ENCODE data around the gene CFAP119. TPM values are rescaled to one million over a fixed set of nuclear protein-coding genes. Genes with fewer than 3 reads are reported as not detected.

Gene CFAP119
- total and polyA plus RNA-seq, 4 donors, result 0.33 to 2.7 (median 1.2) TPM

- Histone ChIP-seq H3K27ac (ENCODE audit: low read depth in 1 of 2, low read length in 2 of 2) (peak overlapping the region; percentile 68 to 76), H3K4me1 (ENCODE audit: control insufficient read depth in 4 of 4, insufficient read depth in 4 of 4, low read length in 3 of 4) (peaks cover 0 to 26% (median 16%) of the 10 kb centered on the region in 4 donors), H3K9ac (ENCODE audit: low read depth in 1 of 2, low read length in 2 of 2) (peak overlapping the region in 1 of 2 donors; percentile 59), H3K9me3 (ENCODE audit: control insufficient read depth in 4 of 4, low read length in 3 of 4) (no peaks in the 10 kb centered on the region), H3K4me3 (ENCODE audit: low read depth in 1 of 3, low read length in 3 of 3) (no peak overlapping the region), H3K27me3 (ENCODE audit: control insufficient read depth in 4 of 4, insufficient read depth in 4 of 4, low read length in 3 of 4) (no peaks in the 10 kb centered on the region), H3K36me3 (ENCODE audit: control insufficient read depth in 4 of 4, insufficient read depth in 3 of 4, low read depth in 1 of 4, low read length in 3 of 4) (peaks cover 2 to 6% (median 5%) of the 10 kb centered on the region in 4 donors)
- WGBS, result 36% methylated on average over 3 of the region's 3 CpGs
- no peak for DNase-seq (ENCODE audit: low spot score)
- TF ChIP-seq SP1 (IDR thresholded peaks at IDR 0.05) (no peak), HNF4A (conservative IDR thresholded peaks at IDR 0.05) (peak in 1 of 2 donors; percentile 6)
Measured at GRCh38 chr16:30747331-30747730, 14.5 kb downstream of the CFAP119 start.

GRCh38 chr16:30746638-30747175 lies 15.2 kb downstream of the CFAP119 start:
- no peaks in the 10 kb centered on the region for H3K27me3 ChIP-seq (ENCODE audit: control insufficient read depth in 4 of 4, insufficient read depth in 4 of 4, low read length in 3 of 4)
- H3K4me3 ChIP-seq (ENCODE audit: low read depth in 1 of 3, low read length in 3 of 3), result no peak overlapping the region
- TF ChIP-seq RAD21 (IDR thresholded peaks at IDR 0.05) (no peak), NR2F2 (IDR thresholded peaks at IDR 0.05) (no peak), FOXA2 (IDR thresholded peaks at IDR 0.05) (no peak), ATF3 (IDR thresholded peaks at IDR 0.05) (no peak), YY1 (IDR thresholded peaks at IDR 0.05) (no peak), HNF4G (IDR thresholded peaks at IDR 0.05) (no peak), REST (IDR thresholded peaks at IDR 0.05) (no peak), JUND (IDR thresholded peaks at IDR 0.05) (no peak), RXRA (IDR thresholded peaks at IDR 0.05) (no peak), SP1 (IDR thresholded peaks at IDR 0.05) (no peak)
- 87% methylated on average over 9 of the region's 9 CpGs for WGBS
- no peaks in the 10 kb centered on the region for H3K9me3 ChIP-seq (ENCODE audit: control insufficient read depth in 4 of 4, low read length in 3 of 4)
- H3K36me3 ChIP-seq (ENCODE audit: control insufficient read depth in 4 of 4, insufficient read depth in 3 of 4, low read depth in 1 of 4, low read length in 3 of 4), result peaks cover 2 to 6% (median 5%) of the 10 kb centered on the region in 4 donors
- no peak overlapping the region for H3K9ac ChIP-seq (ENCODE audit: low read depth in 1 of 2, low read length in 2 of 2)
- H3K4me1 ChIP-seq (ENCODE audit: control insufficient read depth in 4 of 4, insufficient read depth in 4 of 4, low read length in 3 of 4), result peaks cover 0 to 26% (median 16%) of the 10 kb centered on the region in 4 donors
- no peak for DNase-seq (ENCODE audit: low spot score)
- H3K27ac ChIP-seq (ENCODE audit: low read depth in 1 of 2, low read length in 2 of 2), result no peak overlapping the region

GRCh38 chr16:30745082-30745481 lies 16.8 kb downstream of the CFAP119 start:
- no peak overlapping the region for H3K9ac ChIP-seq (ENCODE audit: low read depth in 1 of 2, low read length in 2 of 2)
- 33% methylated on average over 2 of the region's 2 CpGs for WGBS
- DNase-seq (ENCODE audit: low spot score), result no peak
- H3K4me3 ChIP-seq (ENCODE audit: low read depth in 1 of 3, low read length in 3 of 3), result no peak overlapping the region
- H3K27me3 ChIP-seq (ENCODE audit: control insufficient read depth in 4 of 4, insufficient read depth in 4 of 4, low read length in 3 of 4), result no peaks in the 10 kb centered on the region
- peaks cover 0 to 3% (median 0%) of the 10 kb centered on the region in 4 donors for H3K36me3 ChIP-seq (ENCODE audit: control insufficient read depth in 4 of 4, insufficient read depth in 3 of 4, low read depth in 1 of 4, low read length in 3 of 4)
- peak overlapping the region; percentile 27 to 48 for H3K27ac ChIP-seq (ENCODE audit: low read depth in 1 of 2, low read length in 2 of 2)
- H3K9me3 ChIP-seq (ENCODE audit: control insufficient read depth in 4 of 4, low read length in 3 of 4), result no peaks in the 10 kb centered on the region
- peaks cover 0 to 30% (median 19%) of the 10 kb centered on the region in 4 donors for H3K4me1 ChIP-seq (ENCODE audit: control insufficient read depth in 4 of 4, insufficient read depth in 4 of 4, low read length in 3 of 4)
- TF ChIP-seq CTCF (IDR thresholded peaks at IDR 0.05; ENCODE audit: low read depth, low read length, missing input control) (no peak), HNF4G (IDR thresholded peaks at IDR 0.05) (peak; percentile 61), HNF4A (conservative IDR thresholded peaks at IDR 0.05) (peak; percentile 92 to 93), ZBTB33 (IDR thresholded peaks at IDR 0.05) (peak; percentile 28), SP1 (IDR thresholded peaks at IDR 0.05) (peak; percentile 78), JUND (IDR thresholded peaks at IDR 0.05) (peak; percentile 73 to 86), GABPA (IDR thresholded peaks at IDR 0.05 in 1 of 2, conservative IDR thresholded peaks at IDR 0.05 in 1 of 2) (peak in 1 of 2 donors; percentile 36), MAX (IDR thresholded peaks at IDR 0.05) (peak; percentile 33), NR2F2 (IDR thresholded peaks at IDR 0.05) (no peak), FOXA2 (IDR thresholded peaks at IDR 0.05) (peak; percentile 57), REST (IDR thresholded peaks at IDR 0.05) (peak; percentile 26)
